NCI-H446 treated with DMSO at 0.1 percent for 48 hours (cell line): ENCODE results near the gene COG8.

Source experiments
- DNase-seq: peaks from one replicate; lab custom pipeline; 2025; lab: John Stamatoyannopoulos, UW

COG8 gene

DNA sequence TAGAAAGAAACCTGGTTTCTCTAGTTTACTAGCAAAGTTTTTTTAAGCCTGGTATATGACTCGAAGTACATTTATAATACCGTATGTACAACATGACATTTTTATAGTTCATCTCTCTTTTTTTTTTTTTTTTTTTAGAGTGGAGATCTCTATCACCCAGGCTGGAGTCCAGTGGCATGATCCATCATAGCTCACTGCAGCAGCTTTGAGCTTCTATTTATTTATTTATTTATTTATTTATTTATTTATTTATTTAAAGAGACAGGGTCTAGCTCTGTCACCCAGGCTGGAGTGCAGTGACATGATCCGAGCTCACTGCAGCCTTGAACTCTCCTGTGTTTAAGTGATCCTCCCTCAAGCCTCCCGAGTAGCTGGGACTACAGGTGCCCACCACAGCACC is 54.1 kb downstream of the COG8 start:
- no peak for DNase-seq

DNA sequence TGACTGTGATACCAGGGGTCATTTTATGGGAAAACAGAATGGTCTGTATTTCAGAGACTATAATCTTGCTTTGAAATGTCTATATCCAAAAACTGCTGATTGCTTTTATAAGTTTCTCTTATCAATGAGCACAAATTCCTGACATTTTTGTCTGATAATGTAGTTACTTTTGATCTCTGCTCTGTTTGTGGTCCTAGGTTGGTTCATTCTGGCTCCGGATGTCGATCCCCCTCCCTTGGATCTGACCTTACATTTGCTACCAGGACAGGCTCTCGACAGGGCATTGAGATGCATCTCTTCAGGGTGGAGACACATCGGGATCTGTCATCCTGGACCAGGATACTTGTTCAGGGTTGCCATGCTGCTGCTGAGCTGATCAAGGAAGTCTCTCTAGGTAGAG is 55.5 kb downstream of the COG8 start:
- no peak for DNase-seq

DNA sequence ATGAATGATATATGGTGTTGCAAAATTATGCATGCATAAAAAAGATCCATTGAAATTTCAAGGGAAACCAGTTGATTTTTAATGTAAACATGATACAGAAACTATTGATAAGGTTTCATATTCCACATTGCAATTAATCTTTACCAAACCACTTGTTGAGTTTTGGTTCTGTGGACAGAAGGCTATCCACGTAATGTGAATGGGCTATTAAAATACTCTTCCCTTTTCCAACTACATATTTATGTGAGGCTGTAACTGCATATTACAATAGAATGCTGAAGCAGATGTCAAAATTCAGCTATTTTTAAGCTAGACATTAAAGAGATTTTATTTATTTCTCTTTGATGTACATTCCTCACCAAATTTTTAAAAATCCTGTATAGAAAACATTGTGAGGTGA is 62.0 kb downstream of the COG8 start:
- DNase-seq: no peak
